Neural cell (in vitro differentiated cells): ENCODE results near the gene LSM14A. TPM values are rescaled to one million over a fixed set of nuclear protein-coding genes. Genes with fewer than 3 reads are reported as not detected.

Source experiments
- H2AFZ ChIP-seq: fragments of 200-600, 300-800 bp; sonication (generic), shearing (Covaris generic); 2 replicates; pipeline ENCODE4 v1.6.0; 2014; ENCODE audit warnings: low read depth, mild to moderate bottlenecking, antibody characterized with exemption, low read length, moderate library complexity
- H3F3A ChIP-seq: fragments of 200-600 bp; shearing (Covaris generic); 2 replicates; pipeline ENCODE4 v1.6.1; 2016; ENCODE audit warnings: mild to moderate bottlenecking, moderate library complexity, mixed read lengths, antibody characterized with exemption, low read length; ENCODE audit not compliant: insufficient read depth, poor library complexity, severe bottlenecking
- H3K27ac ChIP-seq: fragments of 200-600, 300-800 bp; sonication (generic), shearing (Covaris generic); 2 replicates; pipeline ENCODE4 v1.5.1; 2014; ENCODE audit warnings: mild to moderate bottlenecking, low read length, moderate library complexity
- H3K27me3 ChIP-seq: fragments of 300-800, 200-600 bp; sonication (generic), shearing (Covaris generic); 2 replicates; pipeline ENCODE4 v1.6.0; 2014; ENCODE audit warnings: mild to moderate bottlenecking, low read depth, low read length, moderate library complexity; ENCODE audit not compliant: insufficient read depth
- H3K36me3 ChIP-seq: fragments of 300-800, 200-600 bp; sonication (generic), shearing (Covaris generic); 2 replicates; pipeline ENCODE4 v1.5.1; 2014; ENCODE audit warnings: mild to moderate bottlenecking, antibody characterized with exemption, low read length, moderate library complexity; ENCODE audit not compliant: insufficient read depth
- H3K4me2 ChIP-seq: fragments of 300-800, 200-600 bp; sonication (generic), shearing (Covaris generic); 2 replicates; pipeline ENCODE4 v1.6.0; 2014; ENCODE audit warnings: mild to moderate bottlenecking, low read length
- H3K4me3 ChIP-seq: fragments of 300-800, 200-600 bp; sonication (generic), shearing (Covaris generic); 2 replicates; pipeline ENCODE4 v1.5.1; 2014; ENCODE audit warnings: mild to moderate bottlenecking, low read length, moderate library complexity
- H3K79me2 ChIP-seq: fragments of 200-600 bp; shearing (Covaris generic); replicated peaks from 2 replicates; pipeline ENCODE4 v1.6.0; 2014; ENCODE audit warnings: mild to moderate bottlenecking, low read length, moderate library complexity; ENCODE audit not compliant: insufficient read depth
- H3K9ac ChIP-seq: fragments of 300-800, 200-600 bp; sonication (generic), shearing (Covaris generic); 2 replicates; pipeline ENCODE4 v1.6.1; 2016; ENCODE audit warnings: mild to moderate bottlenecking, low read length, mixed read lengths
- H3K9me2 ChIP-seq: fragments of 200-600 bp; shearing (Covaris generic); 2 replicates; pipeline ENCODE4 v1.6.1; 2016; ENCODE audit warnings: mild to moderate bottlenecking, low read length, mixed read lengths; ENCODE audit not compliant: insufficient read depth
- H3K9me3 ChIP-seq: fragments of 200-600, 300-800 bp; sonication (generic), shearing (Covaris generic); 2 replicates; pipeline ENCODE4 v1.6.1; 2016; ENCODE audit warnings: mild to moderate bottlenecking, mixed run types, low read length, moderate library complexity, mixed read lengths
- H4K20me1 ChIP-seq: fragments of 200-600 bp; shearing (Covaris generic); 2 replicates; pipeline ENCODE4 v1.6.1; 2016; ENCODE audit warnings: mild to moderate bottlenecking, mixed run types; ENCODE audit not compliant: insufficient read depth
- CTCF ChIP-seq: fragments of 450-650 bp; IDR thresholded peaks from 2 replicates; pipeline ENCODE4 v1.5.1; 2014; ENCODE audit warnings: antibody characterized with exemption, mild to moderate bottlenecking, moderate library complexity; ENCODE audit not compliant: poor library complexity, severe bottlenecking
- EP300 ChIP-seq: fragments of 450-650 bp; conservative IDR thresholded peaks from 2 replicates; pipeline ENCODE4 v1.6.1; 2014; ENCODE audit warnings: antibody characterized with exemption, mild to moderate bottlenecking, moderate library complexity; ENCODE audit not compliant: poor library complexity, severe bottlenecking
- EZH2 ChIP-seq: fragments of 200-600, 300-800 bp; shearing (Covaris generic), sonication (generic); IDR thresholded peaks from 2 replicates; pipeline ENCODE4 v1.6.1; 2014; ENCODE audit warnings: antibody characterized with exemption, low read length, borderline replicate concordance, mild to moderate bottlenecking; ENCODE audit not compliant: insufficient read depth, poor library complexity, severe bottlenecking
- MXI1 ChIP-seq: fragments of 450-650 bp; conservative IDR thresholded peaks from 2 replicates; pipeline ENCODE4 v1.6.1; 2014; ENCODE audit warnings: antibody characterized with exemption, mild to moderate bottlenecking; ENCODE audit not compliant: poor library complexity, severe bottlenecking
- POLR2AphosphoS5 ChIP-seq: IDR thresholded peaks from 2 replicates; pipeline ENCODE4 v1.6.1; 2012
- RAD21 ChIP-seq: fragments of 450-650 bp; conservative IDR thresholded peaks from 2 replicates; pipeline ENCODE4 v1.6.1; 2014; ENCODE audit warnings: antibody characterized with exemption, mild to moderate bottlenecking, moderate library complexity
- REST ChIP-seq: IDR thresholded peaks from 2 replicates; pipeline ENCODE4 v1.6.1; 2012; ENCODE audit warnings: borderline replicate concordance
- SMC3 ChIP-seq: fragments of 450-650 bp; conservative IDR thresholded peaks from 2 replicates; pipeline ENCODE4 v1.6.1; 2014; ENCODE audit warnings: antibody characterized with exemption, mild to moderate bottlenecking, moderate library complexity; ENCODE audit not compliant: poor library complexity
- TAF1 ChIP-seq: IDR thresholded peaks from 2 replicates; pipeline ENCODE4 v1.6.1; 2012; ENCODE audit warnings: low read depth
- polyA plus RNA-seq: library from polyadenylated mRNA; depleted of rRNA; stranded (reverse); fragments of >200 nt; gene quantifications from 2 replicates; pipeline ENCODE4 v1.2.3, GENCODE V29; 2014

The LSM14A gene
- polyA plus RNA-seq, 1 donor from 2014 or later: 104 TPM

GRCh38 chr19:34237283-34237682, 65.0 kb downstream of the LSM14A start:
- TF ChIP-seq RAD21 (no peak), EP300 (no peak), REST (no peak), SMC3 (no peak), EZH2 (no peak), POLR2AphosphoS5 (no peak), CTCF (no peak), MXI1 (no peak), TAF1 (no peak)
- H3K9me3 ChIP-seq: no peaks in the 10 kb centered on the region
- no peaks in the 10 kb centered on the region for H3K36me3 ChIP-seq
- no peaks in the 10 kb centered on the region for H4K20me1 ChIP-seq
- no peak overlapping the region for H3K9ac ChIP-seq
- no peaks in the 10 kb centered on the region for H3K27me3 ChIP-seq
- no peak overlapping the region for H2AFZ ChIP-seq
- H3K27ac ChIP-seq: no peak overlapping the region
- no peak overlapping the region for H3K4me3 ChIP-seq
- H3K9me2 ChIP-seq: no peaks in the 10 kb centered on the region
- H3K79me2 ChIP-seq: no peaks in the 10 kb centered on the region
- no peaks in the 10 kb centered on the region for H3F3A ChIP-seq
- H3K4me2 ChIP-seq: no peak overlapping the region

- Histone ChIP-seq H3K9me2 (no peaks in the 10 kb centered on the region), H3K27ac (no peak overlapping the region), H3K36me3 (no peaks in the 10 kb centered on the region), H3K9me3 (no peaks in the 10 kb centered on the region), H3K79me2 (no peaks in the 10 kb centered on the region), H2AFZ (no peak overlapping the region), H3K4me3 (no peak overlapping the region), H3F3A (no peaks in the 10 kb centered on the region), H4K20me1 (no peaks in the 10 kb centered on the region), H3K9ac (no peak overlapping the region), H3K27me3 (no peaks in the 10 kb centered on the region), H3K4me2 (no peak overlapping the region)
- no peak for TF ChIP-seq RAD21
- no peak for TF ChIP-seq SMC3
- TF ChIP-seq CTCF: no peak
- no peak for TF ChIP-seq REST
- no peak for TF ChIP-seq TAF1
- no peak for TF ChIP-seq POLR2AphosphoS5
- TF ChIP-seq MXI1: no peak
- TF ChIP-seq EP300: no peak
- no peak for TF ChIP-seq EZH2
Observed at GRCh38 chr19:34237939-34238338, 65.6 kb downstream of the LSM14A start.
